ENCODE data around the gene WDR7. TPM values are rescaled to one million over a fixed set of nuclear protein-coding genes. Genes with fewer than 3 reads are reported as not detected.

WDR7 gene
- total RNA-seq, 2 donors from 2014 or later: 22.3 to 24.0 TPM

DNA sequence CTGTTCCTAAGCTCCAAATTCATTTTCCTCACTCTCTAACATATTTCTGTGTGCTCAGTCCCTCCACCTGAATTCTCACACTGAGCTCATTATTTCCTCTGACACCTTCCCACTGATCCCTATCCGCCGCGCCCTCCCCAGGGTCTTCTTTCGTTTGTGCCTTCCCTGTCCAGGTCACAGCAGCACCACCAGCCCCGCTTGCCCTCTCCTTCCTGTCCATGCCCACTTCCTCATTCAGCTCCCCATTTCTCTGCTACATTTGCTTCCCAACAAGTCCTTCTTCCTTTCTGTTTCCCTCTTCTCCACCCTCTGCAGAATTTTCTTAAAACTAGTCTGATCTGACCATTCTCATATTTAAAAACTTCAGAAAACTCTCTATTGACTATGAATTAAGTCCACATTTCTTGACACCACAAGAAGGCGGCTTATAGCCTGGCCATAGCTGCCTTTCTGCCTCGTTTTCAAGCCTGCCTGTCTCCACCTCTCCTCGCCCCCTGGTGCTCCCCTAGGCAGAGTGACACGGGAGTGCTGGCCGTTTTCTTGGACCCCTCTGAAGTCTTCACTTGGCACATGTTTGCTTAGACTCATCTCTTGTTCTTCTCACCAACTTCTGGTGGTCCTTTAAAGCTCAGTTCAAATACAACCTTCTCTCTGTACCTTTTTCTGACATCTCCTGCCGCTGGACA lies 357.0 kb downstream of the WDR7 start:
- Histone ChIP-seq H3K27me3 (no peaks in the 10 kb centered on the region), H3K4me3 (no peak overlapping the region), H3K9me3 (no peaks in the 10 kb centered on the region), H3K36me3 (no peaks in the 10 kb centered on the region), H3K27ac (no peak overlapping the region), H3K4me1 (peaks cover 0 to 17% of the 10 kb centered on the region in 2 donors)
- DNase-seq (ENCODE audit: low spot score): no peak
- TF ChIP-seq, protein P1, sequence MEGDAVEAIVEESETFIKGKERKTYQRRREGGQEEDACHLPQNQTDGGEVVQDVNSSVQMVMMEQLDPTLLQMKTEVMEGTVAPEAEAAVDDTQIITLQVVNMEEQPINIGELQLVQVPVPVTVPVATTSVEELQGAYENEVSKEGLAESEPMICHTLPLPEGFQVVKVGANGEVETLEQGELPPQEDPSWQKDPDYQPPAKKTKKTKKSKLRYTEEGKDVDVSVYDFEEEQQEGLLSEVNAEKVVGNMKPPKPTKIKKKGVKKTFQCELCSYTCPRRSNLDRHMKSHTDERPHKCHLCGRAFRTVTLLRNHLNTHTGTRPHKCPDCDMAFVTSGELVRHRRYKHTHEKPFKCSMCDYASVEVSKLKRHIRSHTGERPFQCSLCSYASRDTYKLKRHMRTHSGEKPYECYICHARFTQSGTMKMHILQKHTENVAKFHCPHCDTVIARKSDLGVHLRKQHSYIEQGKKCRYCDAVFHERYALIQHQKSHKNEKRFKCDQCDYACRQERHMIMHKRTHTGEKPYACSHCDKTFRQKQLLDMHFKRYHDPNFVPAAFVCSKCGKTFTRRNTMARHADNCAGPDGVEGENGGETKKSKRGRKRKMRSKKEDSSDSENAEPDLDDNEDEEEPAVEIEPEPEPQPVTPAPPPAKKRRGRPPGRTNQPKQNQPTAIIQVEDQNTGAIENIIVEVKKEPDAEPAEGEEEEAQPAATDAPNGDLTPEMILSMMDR (IDR thresholded peaks at IDR 0.05): no peak

- Histone ChIP-seq H3K27me3 (no peaks in the 10 kb centered on the region), H3K4me3 (no peak overlapping the region), H3K27ac (no peak overlapping the region), H3K36me3 (no peaks in the 10 kb centered on the region), H3K9me3 (no peaks in the 10 kb centered on the region), H3K4me1 (peaks cover 0 to 3% of the 10 kb centered on the region in 2 donors)
- no peak for DNase-seq (ENCODE audit: low spot score)
- TF ChIP-seq, protein P1 (IDR thresholded peaks at IDR 0.05): no peak
Measured at GRCh38 chr18:57009844-57010243, 358.7 kb downstream of the WDR7 start.

DNA sequence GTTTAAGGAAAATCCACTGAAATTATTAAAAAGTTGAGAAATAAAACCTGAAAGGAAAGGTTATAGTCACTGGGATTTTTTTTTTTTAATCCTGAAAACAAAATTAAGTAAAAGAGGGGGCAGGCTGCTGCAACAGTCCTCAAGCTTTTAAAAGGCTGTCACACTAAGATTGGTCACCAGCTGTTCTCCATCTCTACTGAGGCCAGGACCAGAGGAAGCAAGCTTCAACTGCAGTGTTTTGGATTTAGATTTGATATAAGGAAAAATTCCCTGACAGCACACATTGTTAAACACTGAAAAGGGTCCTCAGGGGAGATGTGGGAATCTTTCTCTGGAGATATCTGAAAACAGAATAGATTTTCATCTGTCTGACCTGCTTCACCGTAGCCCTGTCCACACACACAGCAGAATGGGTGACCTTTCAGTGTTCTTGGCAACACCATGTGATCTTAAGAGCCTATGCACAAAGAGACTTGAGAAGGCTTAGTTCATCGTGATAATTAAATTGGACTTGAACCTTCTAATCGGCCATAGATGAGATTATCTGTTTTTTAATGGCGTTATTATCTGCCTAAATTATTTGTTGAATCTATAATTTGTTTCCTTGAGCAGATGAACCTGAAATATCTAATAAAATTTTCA lies 363.7 kb downstream of the WDR7 start:
- Histone ChIP-seq H3K36me3 (no peaks in the 10 kb centered on the region), H3K27me3 (no peaks in the 10 kb centered on the region), H3K4me1 (no peaks in the 10 kb centered on the region), H3K27ac (no peak overlapping the region), H3K9me3 (no peaks in the 10 kb centered on the region), H3K4me3 (no peak overlapping the region)
- TF ChIP-seq, protein P1 (IDR thresholded peaks at IDR 0.05): no peak
- no peak for DNase-seq (ENCODE audit: low spot score)

DNA sequence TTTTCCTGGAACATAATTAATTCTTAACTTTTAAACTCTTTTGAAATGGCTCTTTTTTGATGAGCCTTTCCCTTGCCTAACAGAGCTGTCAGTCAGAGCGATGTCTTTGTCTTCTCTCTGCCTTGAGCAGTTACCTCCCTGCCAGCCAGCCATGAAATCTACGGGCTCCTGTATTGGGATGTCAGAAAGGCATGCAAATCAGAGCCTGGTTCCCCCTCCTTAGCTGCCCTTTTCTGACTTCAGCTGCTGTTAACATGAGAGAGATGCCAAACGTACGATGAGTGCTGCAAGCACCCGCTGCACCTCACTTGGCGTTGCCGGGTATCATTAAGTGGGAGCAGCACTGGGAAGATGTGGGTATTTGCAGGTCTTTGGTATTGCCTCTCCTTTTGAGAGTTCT lies 364.3 kb downstream of the WDR7 start:
- TF ChIP-seq, protein P1 (IDR thresholded peaks at IDR 0.05): no peak
- Histone ChIP-seq H3K36me3 (no peaks in the 10 kb centered on the region), H3K27ac (no peak overlapping the region), H3K27me3 (no peaks in the 10 kb centered on the region), H3K9me3 (no peaks in the 10 kb centered on the region), H3K4me1 (no peaks in the 10 kb centered on the region), H3K4me3 (no peak overlapping the region)
- no peak for DNase-seq (ENCODE audit: low spot score)

GRCh38 chr18:57018845-57019244 lies 367.7 kb downstream of the WDR7 start:
- TF ChIP-seq, protein P1 (IDR thresholded peaks at IDR 0.05): no peak

More at GRCh38 chr18:57018845-57019244, 367.7 kb downstream of the WDR7 start:
- no peak for DNase-seq (ENCODE audit: low spot score)
- Histone ChIP-seq H3K9me3 (no peaks in the 10 kb centered on the region), H3K4me3 (no peak overlapping the region), H3K27me3 (no peaks in the 10 kb centered on the region), H3K4me1 (no peaks in the 10 kb centered on the region), H3K36me3 (no peaks in the 10 kb centered on the region), H3K27ac (no peak overlapping the region)

Data from right atrium auricular region (tissue), 2 donors.